DMS153 (cell line): ENCODE measurements around the gene SPRY4.
"Not testable (repeated sequence)": the region's sequence is repeated elsewhere in the genome, so short reads cannot be mapped to it uniquely, and the experiment has no call there.

Source experiments
- DNase-seq: peaks from one replicate; lab custom pipeline; 2025; lab: John Stamatoyannopoulos, UW

The SPRY4 gene

GRCh38 chr5:142324871-142325724 is at the start of gene SPRY4:
Gene SPRY4 (minus strand): TSS chr5:142325021. CDS start chr5:142315108, 9,913 bp downstream.
- DNase-seq = peak; percentile 86

- no peak for DNase-seq
Measured at GRCh38 chr5:142368529-142368928, 43.7 kb upstream of the SPRY4 start.

GRCh38 chr5:142366007-142366406 is 41.2 kb upstream of the SPRY4 start:
- no peak for DNase-seq

- DNase-seq = peak; percentile 62
Measured at GRCh38 chr5:142364251-142365145, 39.7 kb upstream of the SPRY4 start.

GRCh38 chr5:142363619-142363963 is 38.8 kb upstream of the SPRY4 start:
- no peak for DNase-seq

GRCh38 chr5:142362193-142362592 is 37.4 kb upstream of the SPRY4 start:
- DNase-seq = not testable (repeated sequence)

- DNase-seq = peak; percentile 4
Measured at GRCh38 chr5:142360607-142361120, 35.8 kb upstream of the SPRY4 start.

- no peak for DNase-seq
Measured at GRCh38 chr5:142360051-142360498, 35.3 kb upstream of the SPRY4 start.

GRCh38 chr5:142358648-142359047 is 33.8 kb upstream of the SPRY4 start:
- DNase-seq = no peak

GRCh38 chr5:142358121-142358520 is 33.3 kb upstream of the SPRY4 start:
- no peak for DNase-seq

- DNase-seq = no peak
Measured at GRCh38 chr5:142357469-142358090, 32.8 kb upstream of the SPRY4 start.

GRCh38 chr5:142356716-142357468 is 32.1 kb upstream of the SPRY4 start:
- peak; percentile 49 for DNase-seq

- no peak for DNase-seq
Measured at GRCh38 chr5:142356349-142356715, 31.5 kb upstream of the SPRY4 start.

- DNase-seq = no peak
Measured at GRCh38 chr5:142353071-142353472, 28.3 kb upstream of the SPRY4 start.

- DNase-seq = no peak
Measured at GRCh38 chr5:142350021-142350420, 25.2 kb upstream of the SPRY4 start.

GRCh38 chr5:142346706-142347105 is 21.9 kb upstream of the SPRY4 start:
- no peak for DNase-seq

- DNase-seq = not testable (repeated sequence)
Measured at GRCh38 chr5:142344915-142345314, 20.1 kb upstream of the SPRY4 start.

- no peak for DNase-seq
Measured at GRCh38 chr5:142343531-142343930, 18.7 kb upstream of the SPRY4 start.

- DNase-seq = no peak
Measured at GRCh38 chr5:142342128-142342981, 17.5 kb upstream of the SPRY4 start.

- no peak for DNase-seq
Measured at GRCh38 chr5:142339781-142340180, 15.0 kb upstream of the SPRY4 start.

- DNase-seq = no peak
Measured at GRCh38 chr5:142334538-142334937, 9.7 kb upstream of the SPRY4 start.
